Activated CD4-positive, alpha-beta T cell treated with anti-CD3 and anti-CD28 coated beads for 48 hours (primary cell): ENCODE results near the gene SLC25A45.
A peak's percentile ranks its signal among the peaks of the same experiment; 100 is the strongest.

Source experiments
- DNase-seq: peaks from one replicate; pipeline ENCODE4 v3.0.0-alpha.2; 2020

SLC25A45 gene

GRCh38 chr11:65382033-65382803 is at the start of gene SLC25A45:
Gene SLC25A45 (minus strand): TSS chr11:65382646. CDS start chr11:65381951, 695 bp downstream.
- peak; percentile 95 for DNase-seq

- no peak for DNase-seq
Measured at GRCh38 chr11:65431451-65432099, 49.1 kb upstream of the SLC25A45 start.

- peak; percentile 20 for DNase-seq
Measured at GRCh38 chr11:65430406-65431217, 48.2 kb upstream of the SLC25A45 start.

GRCh38 chr11:65429724-65430405 is 47.4 kb upstream of the SLC25A45 start:
- DNase-seq: peak; percentile 46

GRCh38 chr11:65429068-65429681 is 46.7 kb upstream of the SLC25A45 start:
- peak; percentile 33 for DNase-seq

- DNase-seq: peak; percentile 17
Measured at GRCh38 chr11:65428578-65429067, 46.2 kb upstream of the SLC25A45 start.

- peak; percentile 62 for DNase-seq
Measured at GRCh38 chr11:65427691-65428577, 45.5 kb upstream of the SLC25A45 start.

GRCh38 chr11:65426839-65427690 is 44.6 kb upstream of the SLC25A45 start:
- DNase-seq: peak; percentile 63

- DNase-seq: peak; percentile 48
Measured at GRCh38 chr11:65425971-65426838, 43.8 kb upstream of the SLC25A45 start.

GRCh38 chr11:65425105-65425970 is 42.9 kb upstream of the SLC25A45 start:
- peak; percentile 86 for DNase-seq

- DNase-seq: peak; percentile 86
Measured at GRCh38 chr11:65424205-65425104, 42.0 kb upstream of the SLC25A45 start.

GRCh38 chr11:65423516-65424204 is 41.2 kb upstream of the SLC25A45 start:
- peak; percentile 51 for DNase-seq

- DNase-seq: peak; percentile 96
Measured at GRCh38 chr11:65422633-65423515, 40.4 kb upstream of the SLC25A45 start, which contains the start of gene NEAT1. Gene NEAT1 (plus strand): TSS chr11:65422798.

GRCh38 chr11:65421794-65422632 is 39.6 kb upstream of the SLC25A45 start:
- DNase-seq: peak; percentile 98
